ENCODE results near the gene PRKCA.

The PRKCA gene

DNA sequence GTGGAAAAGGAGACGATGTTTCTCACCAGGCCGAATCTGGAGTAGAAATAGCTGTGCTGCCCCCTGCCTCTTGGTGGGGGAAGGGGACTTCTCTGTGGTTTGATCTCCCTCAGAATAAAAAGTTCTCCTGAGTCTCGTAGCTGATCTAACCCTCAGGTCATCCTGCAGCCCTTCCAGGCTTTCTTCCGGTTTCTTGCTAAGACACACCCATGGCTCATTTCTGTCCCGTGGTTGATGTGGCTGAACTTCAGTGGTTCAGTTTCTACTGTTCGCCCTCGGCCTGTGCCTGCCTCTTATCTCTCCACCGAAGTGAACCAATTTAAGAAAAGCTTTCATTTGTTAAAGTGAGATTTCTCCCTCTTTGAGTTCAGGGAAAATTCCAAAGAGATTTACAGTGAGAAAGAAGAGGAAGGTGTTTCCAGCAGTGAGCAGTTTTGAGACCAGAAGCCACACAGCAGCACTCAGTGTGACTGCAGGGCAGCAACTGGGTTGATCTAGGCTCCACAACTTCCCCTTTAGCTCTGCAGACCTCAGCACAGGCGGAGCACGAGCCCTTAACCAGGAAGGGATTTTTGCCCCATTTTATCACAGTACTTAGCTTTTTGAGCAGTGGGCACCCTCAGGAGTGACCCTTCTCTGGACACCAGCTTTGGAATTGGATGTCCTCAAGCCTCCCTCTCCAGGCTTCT is 497.6 kb downstream of the PRKCA start:
- Histone ChIP-seq H3K9ac (ENCODE audit: insufficient read length, low read depth) (no peak overlapping the region), H3K27me3 (ENCODE audit: insufficient read depth, insufficient read length) (no peaks in the 10 kb centered on the region), H3K4me1 (ENCODE audit: insufficient read depth, insufficient read length) (peaks cover 11% of the 10 kb centered on the region), H3K36me3 (ENCODE audit: insufficient read depth, insufficient read length, low read length) (no peaks in the 10 kb centered on the region), H3K9me3 (ENCODE audit: insufficient read depth, low read length) (no peaks in the 10 kb centered on the region), H3K4me3 (ENCODE audit: insufficient read length, low read depth) (no peak overlapping the region)
- TF ChIP-seq ZNF274 (IDR thresholded peaks at IDR 0.05; ENCODE audit: low read depth, low read length) (no peak), YY1 (IDR thresholded peaks at IDR 0.05; ENCODE audit: insufficient read depth, insufficient read length) (no peak), SUZ12 (IDR thresholded peaks at IDR 0.05; ENCODE audit: extremely low read depth, insufficient read depth, insufficient read length) (no peak)
- DNase-seq (ENCODE audit: low read depth, low spot score): no peak

DNA sequence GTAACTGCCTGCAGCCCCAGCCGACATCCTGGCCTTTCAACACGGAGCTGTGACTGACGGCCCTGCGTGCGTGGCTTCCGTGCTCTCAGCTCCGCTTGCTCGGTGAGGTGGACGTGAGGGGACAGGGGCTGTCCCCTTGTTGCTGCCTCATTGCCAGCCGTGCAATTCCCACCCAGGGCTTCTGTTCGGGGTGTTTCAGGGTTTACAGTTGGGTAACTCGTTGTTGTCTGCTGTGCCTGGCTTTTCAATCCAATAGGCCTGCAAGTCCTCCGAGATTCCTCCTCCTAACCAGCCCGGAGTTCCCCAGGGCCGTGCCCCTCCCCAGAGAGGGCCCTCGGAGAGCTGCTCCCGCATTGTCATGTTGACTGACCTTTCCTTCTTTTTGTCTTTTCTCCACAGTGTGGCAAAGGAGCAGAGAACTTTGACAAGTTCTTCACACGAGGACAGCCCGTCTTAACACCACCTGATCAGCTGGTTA is 501.1 kb downstream of the PRKCA start:
- H3K4me3 ChIP-seq (ENCODE audit: insufficient read length, low read depth): no peak overlapping the region
- DNase-seq (ENCODE audit: low read depth, low spot score): peak; percentile 64
- H3K9me3 ChIP-seq (ENCODE audit: insufficient read depth, low read length): no peaks in the 10 kb centered on the region
- no peaks in the 10 kb centered on the region for H3K36me3 ChIP-seq (ENCODE audit: insufficient read depth, insufficient read length, low read length)
- TF ChIP-seq YY1 (IDR thresholded peaks at IDR 0.05; ENCODE audit: insufficient read depth, insufficient read length) (no peak), ZNF274 (IDR thresholded peaks at IDR 0.05; ENCODE audit: low read depth, low read length) (no peak), SUZ12 (IDR thresholded peaks at IDR 0.05; ENCODE audit: extremely low read depth, insufficient read depth, insufficient read length) (no peak)
- H3K9ac ChIP-seq (ENCODE audit: insufficient read length, low read depth): peak overlapping the region; percentile 68
- H3K27me3 ChIP-seq (ENCODE audit: insufficient read depth, insufficient read length): no peaks in the 10 kb centered on the region
- H3K4me1 ChIP-seq (ENCODE audit: insufficient read depth, insufficient read length): peaks cover 17% of the 10 kb centered on the region

DNA sequence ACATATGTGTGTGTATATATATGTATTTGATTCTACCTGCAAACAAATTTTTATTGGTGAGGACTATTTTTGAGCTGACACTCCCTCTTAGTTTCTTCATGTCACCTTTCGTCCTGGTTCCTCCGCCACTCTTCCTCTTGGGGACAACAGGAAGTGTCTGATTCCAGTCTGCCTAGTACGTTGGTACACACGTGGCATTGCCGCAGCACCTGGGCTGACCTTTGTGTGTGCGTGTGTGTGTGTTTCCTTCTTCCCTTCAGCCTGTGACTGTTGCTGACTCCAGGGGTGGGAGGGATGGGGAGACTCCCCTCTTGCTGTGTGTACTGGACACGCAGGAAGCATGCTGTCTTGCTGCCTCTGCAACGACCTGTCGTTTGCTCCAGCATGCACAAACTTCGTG is 503.2 kb downstream of the PRKCA start:
- H3K4me3 ChIP-seq (ENCODE audit: insufficient read length, low read depth): no peak overlapping the region
- DNase-seq (ENCODE audit: low read depth, low spot score): no peak
- no peaks in the 10 kb centered on the region for H3K9me3 ChIP-seq (ENCODE audit: insufficient read depth, low read length)
- peaks cover 14% of the 10 kb centered on the region for H3K4me1 ChIP-seq (ENCODE audit: insufficient read depth, insufficient read length)
- H3K27me3 ChIP-seq (ENCODE audit: insufficient read depth, insufficient read length): no peaks in the 10 kb centered on the region
- H3K9ac ChIP-seq (ENCODE audit: insufficient read length, low read depth): no peak overlapping the region
- no peaks in the 10 kb centered on the region for H3K36me3 ChIP-seq (ENCODE audit: insufficient read depth, insufficient read length, low read length)
- TF ChIP-seq YY1 (IDR thresholded peaks at IDR 0.05; ENCODE audit: insufficient read depth, insufficient read length) (no peak), ZNF274 (IDR thresholded peaks at IDR 0.05; ENCODE audit: low read depth, low read length) (no peak), SUZ12 (IDR thresholded peaks at IDR 0.05; ENCODE audit: extremely low read depth, insufficient read depth, insufficient read length) (no peak)

DNA sequence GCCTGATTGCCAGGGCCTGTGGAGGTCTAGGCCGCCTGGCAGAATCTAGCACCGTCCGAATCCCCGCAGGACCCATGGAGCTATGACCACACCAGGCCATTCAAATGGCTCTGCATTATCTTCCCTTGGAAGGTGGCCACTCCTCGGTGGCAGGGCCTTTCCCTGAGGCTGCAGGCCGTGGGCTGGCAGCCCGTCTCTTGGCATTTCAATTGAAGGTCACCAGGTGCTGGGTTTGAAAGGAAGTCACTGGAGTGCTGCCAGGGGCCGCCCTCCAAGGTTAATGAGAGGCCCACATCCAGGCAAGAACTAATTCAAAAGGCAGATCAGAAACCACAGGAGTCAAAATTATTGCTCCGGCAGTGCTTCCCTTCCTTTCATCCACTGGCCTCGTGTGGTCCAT is 504.8 kb downstream of the PRKCA start:
- TF ChIP-seq YY1 (IDR thresholded peaks at IDR 0.05; ENCODE audit: insufficient read depth, insufficient read length): no peak
- TF ChIP-seq ZNF274 (IDR thresholded peaks at IDR 0.05; ENCODE audit: low read depth, low read length): no peak
- TF ChIP-seq SUZ12 (IDR thresholded peaks at IDR 0.05; ENCODE audit: extremely low read depth, insufficient read depth, insufficient read length): no peak
- Histone ChIP-seq H3K9ac (ENCODE audit: insufficient read length, low read depth) (no peak overlapping the region), H3K36me3 (ENCODE audit: insufficient read depth, insufficient read length, low read length) (no peaks in the 10 kb centered on the region), H3K9me3 (ENCODE audit: insufficient read depth, low read length) (no peaks in the 10 kb centered on the region), H3K27me3 (ENCODE audit: insufficient read depth, insufficient read length) (no peaks in the 10 kb centered on the region), H3K4me3 (ENCODE audit: insufficient read length, low read depth) (no peak overlapping the region), H3K4me1 (ENCODE audit: insufficient read depth, insufficient read length) (peaks cover 14% of the 10 kb centered on the region)
- DNase-seq (ENCODE audit: low read depth, low spot score): no peak

DNA sequence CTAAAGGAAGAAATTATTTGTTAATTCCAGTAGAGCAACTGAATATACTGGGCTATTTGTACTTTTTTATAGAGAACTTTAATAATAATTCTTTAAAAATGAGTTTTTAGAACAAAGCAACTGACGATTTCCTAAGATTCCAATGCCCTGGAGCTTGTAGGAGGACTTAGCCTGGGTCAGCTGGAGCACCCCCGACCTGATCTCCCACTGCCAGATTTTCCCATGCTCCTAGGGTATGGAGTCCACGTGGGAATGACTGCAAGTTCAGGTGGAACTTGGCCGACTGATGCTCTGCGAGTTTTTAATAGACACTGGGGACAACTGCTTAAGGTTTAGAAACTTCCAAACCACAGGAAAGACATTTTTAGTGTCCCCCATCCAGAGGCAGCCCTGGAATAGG is 507.0 kb downstream of the PRKCA start:
- H3K9me3 ChIP-seq (ENCODE audit: insufficient read depth, low read length): no peaks in the 10 kb centered on the region
- TF ChIP-seq YY1 (IDR thresholded peaks at IDR 0.05; ENCODE audit: insufficient read depth, insufficient read length): no peak
- H3K4me3 ChIP-seq (ENCODE audit: insufficient read length, low read depth): no peak overlapping the region

DNA sequence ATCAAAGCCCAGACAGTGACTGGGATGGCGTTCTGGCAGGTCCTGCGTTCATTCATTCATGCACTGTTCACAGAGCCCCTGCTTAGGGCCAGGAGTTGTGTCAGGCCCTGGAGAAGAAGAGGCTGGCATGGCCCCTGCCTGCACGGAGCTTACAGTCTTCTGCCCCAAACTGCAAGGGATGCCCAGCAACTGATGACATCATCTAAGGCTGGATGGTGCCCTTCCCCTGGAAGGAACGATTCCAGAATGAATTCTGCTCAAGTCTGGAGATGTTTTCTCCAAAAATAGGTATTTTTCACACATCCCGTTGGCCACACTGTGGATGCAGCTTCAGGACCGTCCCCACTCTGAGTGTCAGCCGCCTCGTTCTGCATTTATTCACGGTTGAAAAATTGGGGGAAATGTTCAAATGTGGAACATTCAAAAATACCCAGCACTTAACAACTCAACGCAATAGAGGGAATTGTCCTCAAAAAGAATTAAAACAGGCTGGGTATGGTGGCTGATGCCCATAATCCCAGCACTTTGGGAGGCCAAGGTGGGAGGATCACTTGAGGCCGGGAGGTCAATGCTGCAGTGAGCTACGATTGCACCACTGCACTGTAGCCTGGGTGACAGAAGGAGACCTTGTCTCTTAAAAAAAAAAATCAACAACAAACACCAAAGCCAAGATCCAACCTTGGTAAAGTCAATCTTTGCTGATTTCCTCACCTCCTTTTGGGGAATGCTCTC is 508.7 kb downstream of the PRKCA start:
- Histone ChIP-seq H3K36me3 (ENCODE audit: insufficient read depth, insufficient read length, low read length) (no peaks in the 10 kb centered on the region), H3K9me3 (ENCODE audit: insufficient read depth, low read length) (no peaks in the 10 kb centered on the region), H3K27me3 (ENCODE audit: insufficient read depth, insufficient read length) (no peaks in the 10 kb centered on the region), H3K4me1 (ENCODE audit: insufficient read depth, insufficient read length) (peaks cover 3% of the 10 kb centered on the region), H3K9ac (ENCODE audit: insufficient read length, low read depth) (no peak overlapping the region), H3K4me3 (ENCODE audit: insufficient read length, low read depth) (no peak overlapping the region)
- TF ChIP-seq ZNF274 (IDR thresholded peaks at IDR 0.05; ENCODE audit: low read depth, low read length) (no peak), YY1 (IDR thresholded peaks at IDR 0.05; ENCODE audit: insufficient read depth, insufficient read length) (no peak), SUZ12 (IDR thresholded peaks at IDR 0.05; ENCODE audit: extremely low read depth, insufficient read depth, insufficient read length) (no peak)
- no peak for DNase-seq (ENCODE audit: low read depth, low spot score)

More for the DNA sequence above, 507.0 kb downstream of the PRKCA start:
- no peaks in the 10 kb centered on the region for H3K27me3 ChIP-seq (ENCODE audit: insufficient read depth, insufficient read length)
- no peak for DNase-seq (ENCODE audit: low read depth, low spot score)
- no peak overlapping the region for H3K9ac ChIP-seq (ENCODE audit: insufficient read length, low read depth)
- no peaks in the 10 kb centered on the region for H3K36me3 ChIP-seq (ENCODE audit: insufficient read depth, insufficient read length, low read length)
- peaks cover 6% of the 10 kb centered on the region for H3K4me1 ChIP-seq (ENCODE audit: insufficient read depth, insufficient read length)

DNA sequence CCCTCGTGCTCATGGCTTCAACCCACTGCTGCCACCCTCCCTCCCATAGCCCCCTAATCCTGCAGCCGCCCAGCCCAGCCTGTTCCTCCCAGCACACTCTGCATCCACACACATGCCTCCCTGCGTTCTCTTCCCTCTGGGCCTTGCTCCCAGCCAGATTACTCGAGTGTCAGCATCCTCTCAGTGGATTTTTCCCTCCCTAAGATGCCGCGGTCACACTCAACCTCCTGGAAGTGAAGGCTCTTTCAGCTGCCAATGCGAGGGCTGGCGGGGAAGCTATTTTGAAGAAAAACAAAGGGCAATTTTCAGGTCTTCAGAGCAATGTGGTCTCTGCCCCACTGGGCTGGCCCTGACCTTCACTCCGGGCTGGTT is 509.3 kb downstream of the PRKCA start:
- no peaks in the 10 kb centered on the region for H3K36me3 ChIP-seq (ENCODE audit: insufficient read depth, insufficient read length, low read length)
- TF ChIP-seq ZNF274 (IDR thresholded peaks at IDR 0.05; ENCODE audit: low read depth, low read length) (no peak), SUZ12 (IDR thresholded peaks at IDR 0.05; ENCODE audit: extremely low read depth, insufficient read depth, insufficient read length) (no peak), YY1 (IDR thresholded peaks at IDR 0.05; ENCODE audit: insufficient read depth, insufficient read length) (no peak)
- H3K9me3 ChIP-seq (ENCODE audit: insufficient read depth, low read length): no peaks in the 10 kb centered on the region
- no peak for DNase-seq (ENCODE audit: low read depth, low spot score)
- H3K9ac ChIP-seq (ENCODE audit: insufficient read length, low read depth): no peak overlapping the region
- H3K4me3 ChIP-seq (ENCODE audit: insufficient read length, low read depth): no peak overlapping the region
- H3K27me3 ChIP-seq (ENCODE audit: insufficient read depth, insufficient read length): no peaks in the 10 kb centered on the region
- peaks cover 3% of the 10 kb centered on the region for H3K4me1 ChIP-seq (ENCODE audit: insufficient read depth, insufficient read length)

Data from NT2/D1 (cell line).